T-helper 1 cell treated with Interleukin-12 subunit alpha and Interleukin-12 subunit beta and Interleukin-4 antibody, amounts not matched to agents 30 μg/mL and 1 μg/mL, for 36 hours (primary cell): Measurements from ENCODE around the gene APBA1.

Source experiments
- H3K27ac Mint-ChIP-seq: one replicate; pipeline ENCODE4 v1.8.0; 2021; ENCODE audit warnings: mild to moderate bottlenecking, mixed read lengths
- H3K27me3 Mint-ChIP-seq: one replicate; pipeline ENCODE4 v1.8.0; 2021; ENCODE audit warnings: low read depth, mixed read lengths
- H3K36me3 Mint-ChIP-seq: one replicate; pipeline ENCODE4 v1.8.0; 2021; ENCODE audit warnings: low read depth, mixed read lengths
- H3K4me1 Mint-ChIP-seq: one replicate; pipeline ENCODE4 v1.8.0; 2021; ENCODE audit warnings: low read depth, mixed read lengths
- H3K4me3 Mint-ChIP-seq: one replicate; pipeline ENCODE4 v1.8.0; 2021; ENCODE audit warnings: mild to moderate bottlenecking, moderate library complexity, mixed read lengths
- H3K9me3 Mint-ChIP-seq: one replicate; pipeline ENCODE4 v1.8.0; 2021; ENCODE audit warnings: mixed read lengths

Gene APBA1

GRCh38 chr9:69671879-69672595 lies at the start of gene APBA1:
APBA1 (minus strand) TSS chr9:69672371.
- peaks cover 46% of the 10 kb centered on the region for H3K27me3 Mint-ChIP-seq
- peaks cover 7% of the 10 kb centered on the region for H3K4me1 Mint-ChIP-seq
- no peaks in the 10 kb centered on the region for H3K9me3 Mint-ChIP-seq
- H3K36me3 Mint-ChIP-seq = no peaks in the 10 kb centered on the region
- no peak within 1 kb of the TSS for H3K27ac Mint-ChIP-seq
- peak within 1 kb of the TSS; percentile 83 for H3K4me3 Mint-ChIP-seq

GRCh38 chr9:69719983-69720382 lies 47.8 kb upstream of the APBA1 start:
- H3K9me3 Mint-ChIP-seq = no peaks in the 10 kb centered on the region
- peaks cover 53% of the 10 kb centered on the region for H3K36me3 Mint-ChIP-seq
- H3K4me1 Mint-ChIP-seq = no peaks in the 10 kb centered on the region
- no peak overlapping the region for H3K4me3 Mint-ChIP-seq
- H3K27ac Mint-ChIP-seq = no peak overlapping the region
- no peaks in the 10 kb centered on the region for H3K27me3 Mint-ChIP-seq

GRCh38 chr9:69719367-69719766 lies 47.2 kb upstream of the APBA1 start:
- Mint-ChIP-seq H3K27me3 (no peaks in the 10 kb centered on the region), H3K4me3 (no peak overlapping the region), H3K27ac (no peak overlapping the region), H3K9me3 (no peaks in the 10 kb centered on the region), H3K36me3 (peaks cover 49% of the 10 kb centered on the region), H3K4me1 (no peaks in the 10 kb centered on the region)

- Mint-ChIP-seq H3K4me3 (no peak overlapping the region), H3K4me1 (no peaks in the 10 kb centered on the region), H3K9me3 (no peaks in the 10 kb centered on the region), H3K27me3 (no peaks in the 10 kb centered on the region), H3K27ac (peak overlapping the region; percentile 65), H3K36me3 (peaks cover 44% of the 10 kb centered on the region)
Measured at GRCh38 chr9:69718218-69718617, 46.0 kb upstream of the APBA1 start.

- Mint-ChIP-seq H3K4me1 (no peaks in the 10 kb centered on the region), H3K27me3 (no peaks in the 10 kb centered on the region), H3K36me3 (peaks cover 33% of the 10 kb centered on the region), H3K27ac (no peak overlapping the region), H3K9me3 (no peaks in the 10 kb centered on the region), H3K4me3 (no peak overlapping the region)
Measured at GRCh38 chr9:69715825-69716224, 43.7 kb upstream of the APBA1 start.

GRCh38 chr9:69715096-69715495 lies 42.9 kb upstream of the APBA1 start:
- Mint-ChIP-seq H3K36me3 (peaks cover 31% of the 10 kb centered on the region), H3K9me3 (no peaks in the 10 kb centered on the region), H3K27me3 (no peaks in the 10 kb centered on the region), H3K4me3 (no peak overlapping the region), H3K27ac (no peak overlapping the region), H3K4me1 (no peaks in the 10 kb centered on the region)

GRCh38 chr9:69697475-69697874 lies 25.3 kb upstream of the APBA1 start:
- H3K4me3 Mint-ChIP-seq = no peak overlapping the region
- H3K27me3 Mint-ChIP-seq = peaks cover 17% of the 10 kb centered on the region
- no peaks in the 10 kb centered on the region for H3K4me1 Mint-ChIP-seq
- no peak overlapping the region for H3K27ac Mint-ChIP-seq
- H3K9me3 Mint-ChIP-seq = peaks cover 33% of the 10 kb centered on the region
- no peaks in the 10 kb centered on the region for H3K36me3 Mint-ChIP-seq

GRCh38 chr9:69696802-69697201 lies 24.6 kb upstream of the APBA1 start:
- Mint-ChIP-seq H3K27ac (no peak overlapping the region), H3K27me3 (peaks cover 21% of the 10 kb centered on the region), H3K36me3 (no peaks in the 10 kb centered on the region), H3K4me3 (no peak overlapping the region), H3K9me3 (peaks cover 30% of the 10 kb centered on the region), H3K4me1 (no peaks in the 10 kb centered on the region)

GRCh38 chr9:69689991-69690538 lies 17.9 kb upstream of the APBA1 start:
- H3K4me3 Mint-ChIP-seq = no peak overlapping the region

GRCh38 chr9:69683927-69684326 lies 11.8 kb upstream of the APBA1 start:
- no peaks in the 10 kb centered on the region for H3K27me3 Mint-ChIP-seq

More at GRCh38 chr9:69689991-69690538, 17.9 kb upstream of the APBA1 start:
- no peak overlapping the region for H3K27ac Mint-ChIP-seq
- H3K4me1 Mint-ChIP-seq = no peaks in the 10 kb centered on the region
- H3K27me3 Mint-ChIP-seq = peaks cover 25% of the 10 kb centered on the region
- no peaks in the 10 kb centered on the region for H3K9me3 Mint-ChIP-seq
- H3K36me3 Mint-ChIP-seq = no peaks in the 10 kb centered on the region

GRCh38 chr9:69678843-69679538 lies 6.8 kb upstream of the APBA1 start:
- no peak overlapping the region for H3K4me3 Mint-ChIP-seq
- no peak overlapping the region for H3K27ac Mint-ChIP-seq
- no peaks in the 10 kb centered on the region for H3K36me3 Mint-ChIP-seq
- H3K27me3 Mint-ChIP-seq = peaks cover 21% of the 10 kb centered on the region
- H3K4me1 Mint-ChIP-seq = peaks cover 2% of the 10 kb centered on the region
- H3K9me3 Mint-ChIP-seq = no peaks in the 10 kb centered on the region

More at GRCh38 chr9:69683927-69684326, 11.8 kb upstream of the APBA1 start:
- H3K4me3 Mint-ChIP-seq = no peak overlapping the region
- H3K27ac Mint-ChIP-seq = no peak overlapping the region
- H3K36me3 Mint-ChIP-seq = no peaks in the 10 kb centered on the region
- no peaks in the 10 kb centered on the region for H3K9me3 Mint-ChIP-seq
- no peaks in the 10 kb centered on the region for H3K4me1 Mint-ChIP-seq

GRCh38 chr9:69677931-69678330 lies 5.8 kb upstream of the APBA1 start:
- Mint-ChIP-seq H3K27me3 (peaks cover 27% of the 10 kb centered on the region), H3K4me1 (peaks cover 2% of the 10 kb centered on the region), H3K9me3 (no peaks in the 10 kb centered on the region), H3K4me3 (no peak overlapping the region), H3K27ac (no peak overlapping the region), H3K36me3 (no peaks in the 10 kb centered on the region)

GRCh38 chr9:69675563-69675962 lies 3.4 kb upstream of the APBA1 start:
- Mint-ChIP-seq H3K27ac (no peak overlapping the region), H3K4me1 (peaks cover 7% of the 10 kb centered on the region), H3K4me3 (no peak overlapping the region), H3K9me3 (no peaks in the 10 kb centered on the region), H3K27me3 (peaks cover 43% of the 10 kb centered on the region), H3K36me3 (no peaks in the 10 kb centered on the region)

GRCh38 chr9:69674716-69675438 lies 2.7 kb upstream of the APBA1 start:
- H3K9me3 Mint-ChIP-seq = no peaks in the 10 kb centered on the region
- peaks cover 50% of the 10 kb centered on the region for H3K27me3 Mint-ChIP-seq
- H3K36me3 Mint-ChIP-seq = no peaks in the 10 kb centered on the region

More at GRCh38 chr9:69674716-69675438, 2.7 kb upstream of the APBA1 start:
- Mint-ChIP-seq H3K4me1 (peaks cover 7% of the 10 kb centered on the region), H3K27ac (no peak overlapping the region), H3K4me3 (no peak overlapping the region)
